ENCODE measurements around the gene S100PBP.

S100PBP gene

DNA sequence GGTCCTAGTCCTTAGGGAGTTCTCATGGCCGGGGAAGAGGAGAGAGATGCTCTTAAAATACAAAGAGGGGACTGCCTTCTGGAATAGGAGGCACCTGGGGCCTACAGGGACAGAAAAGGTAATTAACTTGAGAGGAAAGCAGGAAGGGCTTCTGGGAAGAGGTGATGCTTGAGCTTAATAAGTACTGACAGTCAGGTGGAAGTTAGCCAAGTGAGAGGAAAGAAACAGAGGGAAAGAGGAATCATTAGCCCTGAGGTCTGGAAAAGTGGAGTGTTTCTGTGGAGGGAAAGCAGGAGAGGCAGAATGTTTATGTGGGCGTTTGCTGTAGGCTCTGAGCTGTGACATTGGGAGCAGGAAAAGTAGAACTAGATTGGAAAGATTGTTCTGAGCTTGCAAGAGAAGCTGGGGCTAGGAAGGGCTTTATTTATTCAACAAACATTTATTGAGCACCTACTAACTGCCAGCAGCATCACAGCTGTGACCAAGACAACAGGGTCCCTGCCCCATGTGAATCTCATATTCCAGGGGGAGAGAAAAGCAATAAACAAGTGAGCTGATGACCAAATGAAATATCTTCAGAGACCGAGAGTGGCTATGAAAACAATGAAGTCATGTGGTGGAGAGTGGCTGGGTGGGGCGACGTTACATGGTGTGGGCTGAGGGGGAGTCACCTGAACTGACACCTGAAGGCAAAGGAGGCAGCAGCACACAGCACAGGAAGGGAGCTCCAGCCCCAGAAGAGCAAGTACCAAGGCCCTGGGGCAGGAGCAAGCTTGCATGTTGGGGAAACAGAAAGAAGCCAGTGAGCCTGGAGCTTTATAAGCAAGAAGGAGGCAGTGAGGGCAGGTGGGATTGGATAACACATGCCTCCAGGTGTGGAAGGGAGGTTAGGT is 57.7 kb downstream of the S100PBP start:
- no peak for TF ChIP-seq SIN3A (IDR thresholded peaks at IDR 0.05; ENCODE audit: borderline replicate concordance, insufficient read depth, low read length)
- TF ChIP-seq FOXP2 (optimal IDR thresholded peaks at IDR 0.05; ENCODE audit: borderline replicate concordance, extremely low read depth, extremely low read length, insufficient read depth) = no peak
- TF ChIP-seq, protein P1, sequence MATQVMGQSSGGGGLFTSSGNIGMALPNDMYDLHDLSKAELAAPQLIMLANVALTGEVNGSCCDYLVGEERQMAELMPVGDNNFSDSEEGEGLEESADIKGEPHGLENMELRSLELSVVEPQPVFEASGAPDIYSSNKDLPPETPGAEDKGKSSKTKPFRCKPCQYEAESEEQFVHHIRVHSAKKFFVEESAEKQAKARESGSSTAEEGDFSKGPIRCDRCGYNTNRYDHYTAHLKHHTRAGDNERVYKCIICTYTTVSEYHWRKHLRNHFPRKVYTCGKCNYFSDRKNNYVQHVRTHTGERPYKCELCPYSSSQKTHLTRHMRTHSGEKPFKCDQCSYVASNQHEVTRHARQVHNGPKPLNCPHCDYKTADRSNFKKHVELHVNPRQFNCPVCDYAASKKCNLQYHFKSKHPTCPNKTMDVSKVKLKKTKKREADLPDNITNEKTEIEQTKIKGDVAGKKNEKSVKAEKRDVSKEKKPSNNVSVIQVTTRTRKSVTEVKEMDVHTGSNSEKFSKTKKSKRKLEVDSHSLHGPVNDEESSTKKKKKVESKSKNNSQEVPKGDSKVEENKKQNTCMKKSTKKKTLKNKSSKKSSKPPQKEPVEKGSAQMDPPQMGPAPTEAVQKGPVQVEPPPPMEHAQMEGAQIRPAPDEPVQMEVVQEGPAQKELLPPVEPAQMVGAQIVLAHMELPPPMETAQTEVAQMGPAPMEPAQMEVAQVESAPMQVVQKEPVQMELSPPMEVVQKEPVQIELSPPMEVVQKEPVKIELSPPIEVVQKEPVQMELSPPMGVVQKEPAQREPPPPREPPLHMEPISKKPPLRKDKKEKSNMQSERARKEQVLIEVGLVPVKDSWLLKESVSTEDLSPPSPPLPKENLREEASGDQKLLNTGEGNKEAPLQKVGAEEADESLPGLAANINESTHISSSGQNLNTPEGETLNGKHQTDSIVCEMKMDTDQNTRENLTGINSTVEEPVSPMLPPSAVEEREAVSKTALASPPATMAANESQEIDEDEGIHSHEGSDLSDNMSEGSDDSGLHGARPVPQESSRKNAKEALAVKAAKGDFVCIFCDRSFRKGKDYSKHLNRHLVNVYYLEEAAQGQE (IDR thresholded peaks at IDR 0.05; ENCODE audit: insufficient read depth in 1 of 2, low read depth in 2 of 2, low read length in 2 of 2) = no peak
- TF ChIP-seq POLR2AphosphoS5 (IDR thresholded peaks at IDR 0.05; ENCODE audit: low read depth, low read length) = no peak
- TF ChIP-seq TAF1 (IDR thresholded peaks at IDR 0.05; ENCODE audit: borderline replicate concordance, insufficient read depth, low read length) = no peak

- TF ChIP-seq, protein P1 (IDR thresholded peaks at IDR 0.05; ENCODE audit: insufficient read depth in 1 of 2, low read depth in 2 of 2, low read length in 2 of 2) = 0 out of 4 replicates have a peak, but pooled peaks have one; percentile 19 to 45
- TF ChIP-seq SIN3A (IDR thresholded peaks at IDR 0.05; ENCODE audit: borderline replicate concordance, insufficient read depth, low read length) = no peak
- peak; percentile 80 for TF ChIP-seq FOXP2 (optimal IDR thresholded peaks at IDR 0.05; ENCODE audit: borderline replicate concordance, extremely low read depth, extremely low read length, insufficient read depth)
These were observed 59.1 kb downstream of the S100PBP start for GRCh38 chr1:32876341-32877210.

DNA sequence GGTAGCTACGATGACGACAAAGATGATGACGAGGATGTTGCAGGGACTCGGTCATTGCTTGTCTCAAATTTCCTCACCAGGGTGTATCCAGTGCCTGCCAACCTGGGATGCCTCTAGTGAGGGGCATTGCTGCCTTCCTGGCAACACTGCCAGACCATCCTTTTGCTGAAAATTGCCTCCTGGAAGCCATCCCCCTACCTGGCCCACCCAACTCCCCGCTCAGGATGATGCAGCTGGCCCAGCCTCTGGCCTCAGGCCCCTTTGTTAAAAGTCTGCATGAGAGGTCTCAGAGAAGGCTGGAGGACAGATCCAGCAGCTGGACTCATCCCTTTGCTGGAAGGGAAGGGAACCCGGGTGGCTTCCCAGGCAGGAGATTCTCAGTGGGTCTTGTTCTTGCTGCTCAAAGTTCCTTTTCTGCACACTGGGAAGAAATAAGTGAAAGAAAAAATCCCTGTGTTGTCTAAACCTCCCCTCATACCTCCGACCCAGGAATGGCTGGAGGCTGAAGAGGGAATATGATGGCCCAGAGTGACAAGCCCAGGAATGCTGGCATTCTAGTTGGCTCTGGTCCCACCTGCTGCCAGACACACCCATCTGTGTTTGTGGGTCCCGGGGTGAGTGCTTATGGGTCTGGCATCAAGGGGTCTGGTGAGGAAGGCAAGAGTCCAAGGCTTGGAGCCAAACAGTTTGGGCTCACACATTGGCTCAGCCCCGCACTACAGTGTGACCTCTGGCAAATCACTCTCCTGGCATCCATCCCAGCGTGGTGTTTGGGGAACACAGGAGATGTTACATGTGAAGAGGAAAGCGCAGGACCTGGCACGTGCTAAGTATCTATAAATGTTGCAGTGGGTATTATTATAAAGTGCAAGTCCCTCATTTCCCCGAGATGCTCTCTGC is 60.0 kb downstream of the S100PBP start:
- no peak for TF ChIP-seq FOXP2 (optimal IDR thresholded peaks at IDR 0.05; ENCODE audit: borderline replicate concordance, extremely low read depth, extremely low read length, insufficient read depth)

DNA sequence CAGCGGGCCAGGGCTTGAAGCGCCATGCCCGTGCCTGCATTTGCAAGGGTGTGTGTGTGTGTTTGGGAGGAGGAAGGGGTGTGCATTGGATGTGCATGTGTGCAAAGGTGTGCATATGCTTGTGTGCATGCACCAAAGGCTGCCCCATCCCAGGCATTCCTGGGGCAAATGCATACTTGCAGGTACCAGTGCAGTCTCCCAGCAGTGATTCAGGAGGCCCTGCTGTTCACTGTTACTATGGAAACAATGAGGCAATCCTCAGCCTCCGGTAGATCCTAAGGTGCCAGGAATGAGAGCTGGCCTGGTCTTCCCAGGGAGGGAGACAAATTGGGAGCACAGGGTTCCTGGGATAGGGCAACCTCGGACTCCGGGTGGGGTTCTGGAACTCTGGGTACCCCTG is 60.7 kb downstream of the S100PBP start:
- no peak for TF ChIP-seq FOXP2 (optimal IDR thresholded peaks at IDR 0.05; ENCODE audit: borderline replicate concordance, extremely low read depth, extremely low read length, insufficient read depth)
- no peak for TF ChIP-seq TAF1 (IDR thresholded peaks at IDR 0.05; ENCODE audit: borderline replicate concordance, insufficient read depth, low read length)
- no peak for TF ChIP-seq POLR2AphosphoS5 (IDR thresholded peaks at IDR 0.05; ENCODE audit: low read depth, low read length)
- TF ChIP-seq, protein P1 (IDR thresholded peaks at IDR 0.05; ENCODE audit: insufficient read depth in 1 of 2, low read depth in 2 of 2, low read length in 2 of 2) = no peak
- no peak for TF ChIP-seq SIN3A (IDR thresholded peaks at IDR 0.05; ENCODE audit: borderline replicate concordance, insufficient read depth, low read length)

GRCh38 chr1:32878637-32879041 is 61.2 kb downstream of the S100PBP start:
- TF ChIP-seq TAF1 (IDR thresholded peaks at IDR 0.05; ENCODE audit: borderline replicate concordance, insufficient read depth, low read length) (no peak), SIN3A (IDR thresholded peaks at IDR 0.05; ENCODE audit: borderline replicate concordance, insufficient read depth, low read length) (no peak), FOXP2 (optimal IDR thresholded peaks at IDR 0.05; ENCODE audit: borderline replicate concordance, extremely low read depth, extremely low read length, insufficient read depth) (no peak), POLR2AphosphoS5 (IDR thresholded peaks at IDR 0.05; ENCODE audit: low read depth, low read length) (no peak)
- TF ChIP-seq, protein P1 (IDR thresholded peaks at IDR 0.05; ENCODE audit: insufficient read depth in 1 of 2, low read depth in 2 of 2, low read length in 2 of 2) = no peak
